GM19324 (cell line): ENCODE data around the gene EBP.
"Not testable (repeated sequence)": the region's sequence is repeated elsewhere in the genome, so short reads cannot be mapped to it uniquely, and the experiment has no call there.

Experiments
- ATAC-seq: cut with Tn5 transposase; IDR thresholded peaks from one replicate; pipeline ENCODE4 v1.9.1; 2021; ENCODE audit warnings: mild to moderate bottlenecking, moderate library complexity; ENCODE audit not compliant: unreplicated experiment, low FRiP score

EBP gene

DNA sequence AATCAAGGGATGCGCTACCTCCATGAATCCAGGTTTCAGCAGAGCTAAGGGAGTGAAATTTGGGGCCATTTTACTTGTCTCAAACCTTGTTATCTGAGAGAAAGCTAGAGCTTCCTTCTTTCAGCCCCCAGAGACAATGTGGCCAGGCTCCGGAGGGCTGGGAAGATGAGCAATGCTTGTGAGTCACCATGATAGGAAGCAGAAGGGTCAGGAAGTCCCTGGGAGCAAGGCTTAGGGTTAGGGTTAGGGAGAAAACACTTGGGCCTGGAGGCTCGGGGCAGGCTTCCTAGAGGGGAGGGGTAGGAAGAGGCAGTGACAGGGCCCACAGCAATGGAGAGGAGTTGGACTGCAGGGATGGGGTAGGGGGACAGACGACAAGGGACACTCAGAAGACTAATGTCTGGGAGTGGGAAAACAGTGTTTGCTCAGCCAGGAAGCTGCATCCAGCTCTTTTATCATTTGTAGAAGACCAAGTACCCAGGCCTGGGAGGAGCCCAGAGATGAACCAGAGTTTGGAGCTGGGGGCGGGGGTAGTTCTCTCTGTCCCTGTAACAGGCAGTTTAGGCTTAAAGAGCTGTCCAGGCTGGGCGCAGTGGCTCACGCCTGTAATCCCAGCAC is 29.2 kb upstream of the EBP start:
- no peak for ATAC-seq

DNA sequence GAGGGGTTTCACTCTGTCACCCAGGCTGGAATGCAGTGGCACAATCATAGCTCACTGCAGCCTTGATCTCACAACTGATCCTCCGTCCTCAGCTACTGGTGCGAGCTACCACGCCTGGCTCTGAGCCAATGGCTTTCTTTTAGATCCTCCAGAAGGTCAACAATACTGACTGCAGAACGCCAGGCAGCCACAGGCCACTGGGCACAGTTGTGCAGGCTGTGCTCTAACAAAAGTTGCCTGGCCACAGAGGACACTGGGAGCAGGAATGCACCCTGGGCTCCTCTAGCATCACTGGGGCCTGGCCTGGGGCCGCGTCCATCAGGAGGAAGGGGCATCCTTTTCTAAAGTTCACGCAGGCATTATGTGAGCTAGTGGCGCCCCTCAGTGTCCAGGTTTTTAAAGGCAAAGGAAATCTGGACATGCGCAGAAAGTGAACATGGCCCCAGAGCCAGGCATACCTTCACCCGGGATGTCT is 27.7 kb upstream of the EBP start:
- ATAC-seq = no peak

DNA sequence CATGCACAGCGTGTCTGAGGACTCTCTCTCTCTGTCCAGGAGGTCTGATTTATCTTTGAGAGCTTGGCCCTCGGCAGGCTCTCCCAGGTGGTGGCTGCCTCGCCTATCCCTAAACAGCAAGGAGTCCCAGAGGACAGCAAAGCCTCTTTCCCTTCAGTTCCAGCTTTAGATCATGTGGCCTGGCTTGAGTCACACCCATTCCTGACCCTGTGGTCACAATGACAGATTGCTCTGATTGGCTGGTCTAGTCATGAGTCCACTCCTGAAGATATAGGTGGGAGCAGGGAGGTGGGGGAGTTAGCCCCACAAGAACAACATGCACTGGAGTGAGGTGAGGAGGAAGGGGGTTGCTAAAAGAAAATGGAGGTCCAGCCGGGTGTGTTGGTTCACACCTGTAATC is 24.9 kb upstream of the EBP start:
- ATAC-seq = no peak

DNA sequence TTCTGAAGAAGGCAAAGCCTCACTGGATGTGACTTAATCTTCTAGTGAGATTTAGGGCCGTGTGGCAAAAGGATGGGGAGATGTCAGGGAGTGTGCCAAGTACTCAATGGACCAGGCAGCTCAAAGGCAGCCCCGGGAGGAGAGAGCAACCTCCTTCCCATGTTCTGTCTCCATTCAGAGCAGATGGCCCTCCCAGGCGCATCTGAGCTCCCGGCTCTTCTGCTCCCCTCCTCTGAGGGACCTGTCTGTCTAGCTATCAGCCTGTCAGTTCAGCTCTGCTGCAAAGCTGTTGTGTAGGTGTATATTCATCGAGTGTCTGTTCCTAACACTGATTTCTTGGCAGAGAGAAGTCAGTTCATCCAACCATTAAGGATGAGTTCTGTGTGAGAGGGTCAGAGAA is 23.7 kb upstream of the EBP start:
- no peak for ATAC-seq

DNA sequence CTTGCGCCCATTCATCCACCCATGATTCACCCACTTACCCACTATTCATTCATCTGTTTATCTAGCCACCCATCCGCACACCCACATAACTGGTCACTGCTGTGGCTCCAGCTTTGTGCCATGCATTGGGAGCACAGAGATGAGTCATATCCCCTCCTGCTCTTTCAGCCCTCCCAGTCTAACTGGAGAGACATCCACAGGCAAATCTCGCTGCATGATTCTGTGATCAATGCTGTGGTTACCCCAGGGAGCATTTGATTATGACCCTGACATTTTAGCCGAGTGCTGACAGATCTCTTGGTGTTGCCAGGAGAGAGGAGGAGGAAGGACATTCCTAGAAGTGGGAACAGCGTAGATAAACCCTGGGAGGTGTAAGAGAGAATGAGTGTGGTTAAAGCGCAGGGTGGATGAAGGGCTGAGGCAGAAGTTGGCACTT is 23.2 kb upstream of the EBP start:
- no peak for ATAC-seq

DNA sequence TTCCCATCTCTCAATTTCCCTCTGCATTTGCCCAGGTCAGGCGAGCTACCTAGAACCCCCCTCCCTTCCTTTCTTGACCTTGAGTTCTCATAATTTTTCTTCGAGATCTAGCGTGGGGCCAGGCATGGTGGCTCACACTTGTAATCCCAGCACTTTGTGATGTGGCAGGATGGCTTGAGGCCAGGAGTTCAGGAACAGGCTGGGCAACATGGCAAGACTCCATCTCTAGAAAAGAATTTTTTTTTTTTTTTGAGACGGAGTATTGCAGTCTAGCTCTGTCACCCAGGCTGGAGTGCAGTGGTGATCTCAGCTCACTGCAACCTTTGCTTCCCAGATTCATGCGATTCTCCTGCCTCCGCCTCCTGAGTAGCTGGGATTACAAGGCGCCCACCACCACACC is 17.3 kb upstream of the EBP start:
- no peak for ATAC-seq

DNA sequence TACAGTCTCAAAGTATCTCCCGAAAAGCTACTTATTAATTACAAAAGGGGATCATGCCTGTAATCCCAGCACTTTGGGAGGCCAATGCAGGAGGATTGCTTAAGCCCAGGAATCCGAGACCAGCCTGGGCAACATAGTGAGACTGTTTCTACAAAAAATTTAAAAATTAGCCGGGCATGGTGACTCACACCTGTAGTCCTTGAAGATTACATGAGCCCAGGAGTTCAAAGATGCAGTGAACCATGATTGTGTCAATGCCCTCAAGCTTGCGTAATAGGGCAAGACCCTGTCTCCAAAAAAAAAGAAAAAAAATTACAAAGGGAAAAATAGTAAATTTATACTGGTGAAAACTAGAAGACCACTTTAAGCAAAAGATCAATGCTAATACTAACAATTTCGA is 16.1 kb upstream of the EBP start:
- ATAC-seq = no peak

DNA sequence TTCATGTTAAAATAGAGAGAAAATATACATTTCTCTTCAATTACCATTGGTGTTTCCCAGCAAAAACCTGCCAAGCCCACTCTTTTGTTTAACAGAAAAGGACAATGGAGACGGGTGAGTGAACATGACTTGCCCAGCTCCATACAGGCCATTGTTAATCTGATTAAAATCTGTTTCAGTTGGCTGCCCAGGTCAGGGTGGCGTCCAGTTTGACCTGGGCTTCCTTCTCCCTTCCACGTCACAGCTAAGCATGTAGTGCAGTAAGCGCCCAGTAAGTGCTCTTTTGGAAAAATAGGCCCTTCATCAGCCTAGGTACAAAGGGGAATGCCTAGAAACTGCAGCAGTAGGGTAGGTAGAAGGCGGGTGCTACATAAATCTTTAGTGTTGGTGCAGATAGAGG is 14.4 kb upstream of the EBP start:
- no peak for ATAC-seq

DNA sequence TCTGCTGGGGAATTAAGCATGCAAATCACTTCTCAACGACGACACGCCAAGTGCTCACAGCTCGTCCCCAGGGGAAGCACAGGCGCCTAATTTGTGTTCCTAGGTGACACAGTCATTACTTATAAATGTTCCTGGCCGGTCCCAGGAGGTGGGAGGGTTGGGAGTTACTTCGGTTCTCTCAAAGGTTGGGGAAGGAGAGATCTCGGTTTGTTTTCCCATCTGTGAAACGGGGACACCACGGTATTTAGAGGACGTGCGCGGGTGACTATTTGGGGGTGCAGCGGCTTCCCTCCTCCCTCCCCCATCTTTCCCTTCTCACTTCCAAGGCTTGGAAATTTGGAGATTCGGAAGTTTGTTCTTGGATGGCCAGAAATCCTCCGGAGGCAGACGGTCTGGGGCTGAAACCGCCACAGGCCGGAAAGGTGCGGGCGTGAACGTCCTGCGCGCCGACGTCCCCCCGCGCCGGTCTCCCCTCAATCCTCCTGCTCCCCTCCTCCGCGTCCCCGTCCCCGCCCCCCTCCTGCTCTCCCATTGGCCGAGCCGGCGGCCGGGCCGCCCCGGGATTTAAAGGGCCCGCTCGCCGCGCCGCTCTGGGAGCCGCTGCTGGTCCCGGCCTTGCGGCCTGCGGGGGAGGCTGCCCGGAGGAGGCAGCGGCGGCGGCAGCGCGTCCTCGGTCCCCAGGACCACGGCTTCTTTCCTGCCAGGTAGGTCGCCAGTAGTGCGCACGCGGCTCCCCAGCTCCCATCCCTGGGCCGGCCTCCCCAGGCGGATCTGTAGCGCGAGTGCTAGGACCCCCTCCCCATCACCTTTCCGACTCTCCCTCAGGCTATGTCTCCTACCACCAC is 13.0 kb upstream of the EBP start, which contains the start of gene PORCN:
Gene PORCN (plus strand): TSS at position 593 of the 845 bp plus-strand sequence. CDS start 829 bp downstream, outside the sequence.
- peak; percentile 66 for ATAC-seq

DNA sequence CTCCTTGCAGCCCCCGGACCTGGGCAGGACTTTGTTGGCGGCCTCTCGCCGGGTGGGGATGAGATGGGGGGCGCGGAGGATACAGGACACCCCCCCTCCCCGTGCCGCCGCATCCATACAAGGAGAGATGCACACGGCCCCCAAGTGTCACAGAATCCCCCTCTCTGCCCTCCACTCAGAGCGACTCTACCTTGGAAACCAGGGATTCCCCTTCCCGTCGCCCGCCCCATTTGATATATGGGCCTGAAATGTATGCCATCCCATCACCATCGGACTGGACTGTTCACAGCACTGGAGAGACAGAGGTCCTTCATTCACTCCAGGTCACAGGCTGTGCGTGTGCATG is 12.4 kb upstream of the EBP start:
- ATAC-seq = no peak

DNA sequence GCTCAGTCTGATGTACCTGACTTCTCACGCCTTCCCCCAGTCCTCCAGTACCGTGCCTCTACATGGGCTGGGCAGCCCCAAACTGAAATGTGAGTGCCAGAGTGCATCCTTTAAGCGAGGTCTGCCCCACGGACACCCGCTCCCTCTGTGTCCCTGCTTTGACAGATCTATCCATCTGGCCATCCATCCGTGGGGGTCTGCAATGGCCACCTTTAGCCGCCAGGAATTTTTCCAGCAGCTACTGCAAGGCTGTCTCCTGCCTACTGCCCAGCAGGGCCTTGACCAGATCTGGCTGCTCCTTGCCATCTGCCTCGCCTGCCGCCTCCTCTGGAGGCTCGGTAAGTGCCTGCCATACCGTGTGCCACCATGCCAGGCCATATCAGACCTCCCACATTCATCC is 12.0 kb upstream of the EBP start:
- ATAC-seq = no peak

DNA sequence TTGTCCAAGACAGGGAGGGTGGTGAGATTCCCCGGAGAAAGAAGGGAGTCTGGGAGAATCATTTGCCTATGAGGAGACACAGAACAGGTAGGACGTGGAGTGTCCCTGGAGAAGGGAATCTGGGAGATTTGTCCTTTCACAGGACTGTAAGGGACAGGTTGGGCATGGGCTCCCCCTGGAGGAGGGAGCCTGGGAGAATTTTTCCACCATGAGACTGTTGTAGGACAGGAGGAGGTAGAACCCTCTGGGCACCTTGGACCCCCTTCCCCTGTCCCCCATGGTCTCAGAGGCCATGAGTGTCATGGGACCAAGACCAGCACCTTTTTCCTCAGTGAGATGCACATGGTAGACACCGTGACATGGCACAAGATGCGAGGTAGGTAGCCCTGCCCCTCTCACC is 10.0 kb upstream of the EBP start:
- no peak for ATAC-seq

DNA sequence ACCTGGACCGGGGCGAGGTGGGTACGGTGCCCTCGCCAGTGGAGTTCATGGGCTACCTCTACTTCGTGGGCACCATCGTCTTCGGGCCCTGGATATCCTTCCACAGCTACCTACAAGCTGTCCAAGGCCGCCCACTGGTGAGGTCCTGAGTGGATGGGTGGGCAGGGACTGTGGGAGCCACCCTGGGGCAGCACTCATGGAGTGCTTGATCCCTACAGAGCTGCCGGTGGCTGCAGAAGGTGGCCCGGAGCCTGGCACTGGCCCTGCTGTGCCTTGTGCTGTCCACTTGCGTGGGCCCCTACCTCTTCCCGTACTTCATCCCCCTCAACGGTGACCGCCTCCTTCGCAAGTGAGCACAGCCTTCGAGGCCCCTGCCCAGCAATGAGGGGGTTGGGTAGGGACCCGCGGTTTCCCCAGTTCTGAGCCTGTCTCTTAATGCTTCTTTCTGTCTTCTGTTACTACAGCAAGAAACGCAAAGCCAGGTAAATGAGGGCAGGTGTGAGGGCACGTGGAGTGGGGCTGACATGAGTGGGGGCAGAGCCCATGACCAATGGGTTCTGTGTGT is 9.2 kb upstream of the EBP start:
- no peak for ATAC-seq

DNA sequence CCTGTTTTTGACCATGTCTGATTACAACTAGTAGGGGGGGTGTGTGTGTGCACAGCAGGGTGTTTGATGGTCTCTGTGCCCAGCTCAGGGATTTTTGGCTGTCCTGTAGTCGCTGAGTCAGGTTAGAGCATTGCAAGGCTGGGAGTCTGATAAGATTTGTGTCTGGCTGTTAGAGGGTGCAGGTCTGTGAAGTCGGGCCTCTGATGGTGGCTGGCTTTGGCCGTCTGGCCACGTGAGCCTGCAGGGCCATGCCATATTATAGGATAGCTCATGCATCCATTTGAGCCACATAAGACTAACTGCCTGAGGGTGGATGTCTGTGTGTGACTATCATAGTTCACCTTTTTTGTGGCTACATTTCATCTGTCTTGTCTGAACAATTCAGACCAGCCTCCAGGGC is 7.9 kb upstream of the EBP start:
- no peak for ATAC-seq

DNA sequence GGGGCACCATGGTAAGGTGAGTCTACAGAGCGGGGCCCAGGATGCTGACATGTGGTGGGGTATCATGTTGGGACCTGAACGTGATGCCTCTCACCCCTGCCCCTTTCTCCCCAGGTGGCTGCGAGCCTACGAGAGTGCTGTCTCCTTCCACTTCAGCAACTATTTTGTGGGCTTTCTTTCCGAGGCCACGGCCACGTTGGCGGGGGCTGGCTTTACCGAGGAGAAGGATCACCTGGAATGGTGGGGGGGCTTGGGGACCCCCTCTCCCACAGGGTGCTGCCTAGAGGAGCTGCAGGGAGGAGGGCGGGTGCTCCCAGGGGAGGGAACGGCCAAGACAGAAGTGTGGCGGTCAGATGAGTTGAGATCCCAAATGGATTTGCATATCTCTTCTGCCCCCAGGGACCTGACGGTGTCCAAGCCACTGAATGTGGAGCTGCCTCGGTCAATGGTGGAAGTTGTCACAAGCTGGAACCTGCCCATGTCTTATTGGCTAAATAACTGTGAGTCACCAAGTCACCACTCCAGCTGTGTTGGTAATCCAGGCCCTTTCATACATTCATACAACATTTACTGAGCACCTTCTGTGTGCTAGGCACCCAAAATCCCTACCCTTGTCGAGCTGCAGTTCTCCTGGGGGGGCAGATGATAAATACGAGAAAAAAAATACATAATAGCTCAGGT is 7.3 kb upstream of the EBP start:
- ATAC-seq = no peak

DNA sequence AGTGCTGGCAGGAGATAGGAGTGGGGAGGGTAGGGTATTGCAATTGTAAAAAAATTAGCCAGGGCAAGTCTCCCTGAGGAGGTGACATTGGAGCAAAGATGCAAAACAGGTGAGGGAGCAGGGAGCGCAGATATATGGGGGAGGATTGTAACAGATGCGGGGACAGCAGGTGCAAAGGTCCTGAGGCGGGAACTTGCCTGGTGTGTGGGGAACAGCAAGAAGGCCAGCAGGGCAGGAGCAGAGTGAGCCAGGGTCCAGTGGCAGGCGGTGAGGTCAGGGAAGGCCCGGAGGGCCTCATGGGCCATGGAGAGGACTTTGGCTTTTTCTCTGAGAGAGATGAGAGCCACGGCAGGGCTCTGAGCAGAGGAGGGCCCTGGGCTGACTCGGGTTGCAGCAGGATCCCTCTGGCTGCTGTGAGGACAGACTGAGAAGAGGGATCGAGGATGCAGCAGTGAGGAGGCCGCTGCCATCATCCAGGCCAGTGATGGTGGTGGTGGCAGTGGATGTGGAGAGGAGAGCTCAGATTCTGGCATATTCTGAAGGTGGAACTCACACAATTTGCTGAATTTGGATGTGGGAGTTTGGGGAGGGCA is 6.6 kb upstream of the EBP start:
- ATAC-seq = no peak

DNA sequence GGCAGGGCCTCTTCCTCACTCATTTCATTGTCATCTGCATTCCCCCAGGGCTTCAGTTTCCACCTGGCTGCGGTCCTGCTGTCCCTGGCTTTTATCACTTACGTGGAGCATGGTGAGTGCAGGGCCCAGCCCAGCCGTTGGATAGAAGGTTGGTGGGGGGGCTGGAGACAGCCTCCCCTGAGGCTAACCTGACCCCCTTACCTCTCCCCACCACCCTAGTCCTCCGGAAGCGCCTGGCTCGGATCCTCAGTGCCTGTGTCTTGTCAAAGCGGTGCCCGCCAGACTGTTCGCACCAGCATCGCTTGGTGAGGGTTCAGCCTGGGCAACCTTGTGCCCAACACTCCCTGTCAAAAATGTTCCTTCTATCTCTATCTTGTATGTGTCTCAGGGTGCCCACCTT is 5.8 kb upstream of the EBP start:
- no peak for ATAC-seq

DNA sequence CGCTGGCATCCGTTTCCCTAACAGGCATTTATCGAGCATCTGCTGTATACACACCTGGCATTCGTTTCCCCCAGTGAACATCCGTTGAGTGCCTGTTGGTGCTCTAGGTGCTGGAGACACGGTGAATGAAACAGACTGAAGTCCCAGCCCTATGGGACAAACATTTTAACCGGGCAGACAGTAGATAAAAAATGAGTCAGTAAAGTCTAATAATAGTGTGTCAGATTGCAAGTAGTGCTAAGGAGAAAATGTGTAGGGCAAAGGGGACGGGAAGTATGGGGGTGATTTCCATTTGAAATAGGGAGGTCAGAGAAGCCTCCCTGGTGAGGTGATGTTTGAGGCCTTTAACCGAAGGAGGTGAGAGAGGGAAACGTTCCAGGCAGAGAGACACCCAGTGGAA is 5.3 kb upstream of the EBP start:
- no peak for ATAC-seq

DNA sequence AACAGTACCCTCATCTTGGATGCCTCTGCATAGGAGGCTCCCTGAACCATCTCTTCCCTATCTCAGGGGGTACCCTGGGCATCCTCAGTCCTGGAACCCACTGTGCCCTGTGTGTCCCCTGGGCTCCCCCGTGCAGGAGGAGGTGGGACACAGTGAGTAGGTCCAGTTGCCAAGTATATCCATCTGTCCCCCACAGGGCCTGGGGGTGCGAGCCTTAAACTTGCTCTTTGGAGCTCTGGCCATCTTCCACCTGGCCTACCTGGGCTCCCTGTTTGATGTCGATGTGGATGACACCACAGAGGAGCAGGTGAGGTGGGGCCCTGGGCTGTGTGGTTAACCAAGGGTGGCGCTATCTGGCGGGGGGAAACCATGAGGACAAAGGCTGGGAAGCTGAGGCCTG is 4.6 kb upstream of the EBP start:
- ATAC-seq = no peak

DNA sequence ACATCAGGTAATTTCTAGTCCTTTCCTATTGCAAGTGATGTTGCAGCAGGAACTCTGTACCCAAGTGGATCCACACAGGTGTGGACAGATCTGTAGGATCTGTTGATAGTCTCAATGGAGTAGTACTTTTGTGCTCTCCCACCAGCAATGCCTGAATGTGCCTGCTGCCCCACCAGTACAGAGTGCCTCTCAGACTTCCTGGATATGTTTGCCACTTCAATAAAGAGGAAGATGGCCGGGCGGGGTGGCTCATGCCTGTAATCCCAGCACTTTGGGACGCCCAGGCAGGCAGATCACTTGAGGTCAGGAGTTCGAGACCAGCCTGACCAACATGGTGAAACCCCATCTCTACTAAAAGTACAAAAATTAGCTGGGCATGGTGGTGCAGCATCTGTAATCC is 2.1 kb upstream of the EBP start:
- ATAC-seq = not testable (repeated sequence)

DNA sequence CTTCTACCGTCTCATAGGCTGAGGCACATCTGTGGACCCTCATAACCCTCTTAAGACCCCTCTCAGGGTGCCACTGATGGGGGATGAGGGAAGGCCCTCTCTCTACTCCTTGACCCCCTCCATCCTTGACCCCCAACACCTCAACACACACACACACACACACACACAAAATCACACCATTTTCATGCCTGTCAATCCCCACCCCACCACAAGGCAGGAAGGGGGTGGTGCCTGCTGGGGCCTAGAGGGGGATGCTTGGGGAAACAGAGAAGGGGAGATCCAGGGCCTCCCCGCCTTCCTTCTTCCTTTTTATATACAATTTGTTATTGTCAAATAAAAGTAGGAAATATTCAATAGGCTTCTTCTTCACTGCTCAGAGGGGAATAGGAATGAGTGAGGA is 1.2 kb upstream of the EBP start:
- ATAC-seq = no peak
